HG03442 (cell line): ENCODE results near the gene PTPN3.

Experiments used
- ATAC-seq: cut with Tn5 transposase; IDR thresholded peaks from one replicate; pipeline ENCODE4 v1.9.1; 2021; ENCODE audit warnings: mild to moderate bottlenecking, moderate library complexity; ENCODE audit not compliant: unreplicated experiment

The PTPN3 gene

DNA sequence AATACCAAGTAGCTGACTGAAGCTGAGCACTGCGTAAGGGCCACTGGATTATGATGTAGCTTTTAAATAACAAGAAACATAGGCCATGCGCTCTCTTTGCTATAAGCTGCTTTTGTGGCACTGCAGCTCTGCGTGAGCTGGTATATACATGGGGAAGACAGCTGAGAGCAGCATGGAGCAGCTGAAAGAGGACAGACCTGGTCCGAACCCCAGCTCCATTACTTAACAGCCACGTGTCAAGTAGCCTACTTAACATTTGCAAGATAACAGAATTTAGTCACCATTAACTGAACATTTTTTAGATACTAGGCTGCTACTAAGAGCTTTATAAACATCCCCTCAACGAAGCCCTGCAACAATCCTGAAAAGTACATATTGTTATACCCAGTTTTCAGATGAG lies 69.3 kb downstream of the PTPN3 start:
- no peak for ATAC-seq

DNA sequence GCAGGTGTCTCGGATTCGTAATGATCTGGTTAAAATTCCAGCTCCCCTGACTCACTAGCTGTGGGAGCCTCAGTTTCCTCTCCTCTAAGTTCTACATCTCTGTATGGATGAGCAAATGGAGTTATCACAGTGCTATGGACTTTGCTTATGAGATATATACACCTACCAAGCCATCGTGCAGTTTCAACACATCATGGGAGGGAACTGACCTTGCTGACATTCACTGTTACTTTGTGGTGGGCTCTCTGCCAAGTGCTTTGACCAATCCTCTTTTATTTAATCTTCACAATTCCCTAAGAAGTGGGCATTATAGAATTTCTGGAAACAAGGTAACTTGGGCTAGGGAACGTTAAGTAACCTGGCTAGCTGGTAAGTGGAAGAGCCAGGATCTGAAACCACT lies 70.2 kb downstream of the PTPN3 start:
- no peak for ATAC-seq

- ATAC-seq, result no peak
These were observed 71.3 kb downstream of the PTPN3 start for GRCh38 chr9:109426626-109427402.

- no peak for ATAC-seq
These were observed 73.5 kb downstream of the PTPN3 start for GRCh38 chr9:109424618-109425017.

GRCh38 chr9:109423877-109424276 lies 74.2 kb downstream of the PTPN3 start:
- ATAC-seq, result no peak

GRCh38 chr9:109422641-109423040 lies 75.5 kb downstream of the PTPN3 start:
- peak; percentile 75 for ATAC-seq

GRCh38 chr9:109421026-109421970 lies 76.8 kb downstream of the PTPN3 start:
- no peak for ATAC-seq

- no peak for ATAC-seq
These were observed 78.6 kb downstream of the PTPN3 start for GRCh38 chr9:109419531-109419930.

- peak; percentile 32 for ATAC-seq
These were observed 79.3 kb downstream of the PTPN3 start for GRCh38 chr9:109418827-109419226.

DNA sequence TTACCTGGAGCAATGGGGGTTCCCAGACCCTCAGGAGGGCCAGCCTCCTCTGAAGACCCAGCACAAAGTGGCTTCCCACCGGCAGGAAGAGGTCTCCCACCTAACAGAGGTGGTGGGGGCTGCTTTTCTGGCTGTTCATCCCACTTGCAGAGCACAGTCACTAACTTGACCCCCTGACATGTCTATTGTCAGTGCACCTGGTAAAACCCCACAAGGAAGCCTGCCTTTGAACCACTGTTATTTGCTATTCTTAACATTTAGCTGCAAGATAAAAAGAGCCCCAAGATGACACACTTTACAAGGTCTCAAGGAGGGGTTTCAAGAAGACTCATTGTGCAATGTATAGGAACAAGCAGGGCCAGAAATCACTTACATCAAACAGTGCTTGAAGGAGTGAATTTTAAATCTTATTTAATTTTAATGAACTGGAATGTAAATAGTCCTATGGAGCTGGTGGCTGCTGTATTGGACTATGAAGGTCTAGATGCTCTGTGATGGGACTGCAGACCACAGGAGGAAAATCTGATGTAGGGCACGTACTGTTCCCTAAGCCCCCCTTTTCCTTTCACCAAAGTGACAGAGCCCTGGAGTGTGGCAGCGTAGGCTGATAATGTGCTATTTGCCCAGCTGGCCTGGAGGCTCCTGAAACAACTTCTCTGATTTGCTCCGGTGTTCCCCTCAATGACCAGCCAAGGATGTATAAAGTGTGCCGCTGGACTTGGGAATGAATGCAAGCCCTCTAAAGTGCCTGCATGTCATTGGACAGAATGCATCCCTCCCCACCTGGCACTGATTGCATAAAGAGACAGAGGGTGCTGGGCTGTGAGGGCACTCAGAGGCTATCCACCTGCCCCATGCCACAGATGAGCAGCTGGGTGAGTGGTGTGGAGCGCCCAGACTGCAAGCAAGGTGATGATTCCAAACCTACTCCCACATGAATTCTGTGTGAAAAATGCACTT lies 80.2 kb downstream of the PTPN3 start:
- no peak for ATAC-seq

- no peak for ATAC-seq
These were observed 81.1 kb downstream of the PTPN3 start for GRCh38 chr9:109417054-109417453.

- peak; percentile 48 for ATAC-seq
These were observed 81.9 kb downstream of the PTPN3 start for GRCh38 chr9:109416135-109416706.

DNA sequence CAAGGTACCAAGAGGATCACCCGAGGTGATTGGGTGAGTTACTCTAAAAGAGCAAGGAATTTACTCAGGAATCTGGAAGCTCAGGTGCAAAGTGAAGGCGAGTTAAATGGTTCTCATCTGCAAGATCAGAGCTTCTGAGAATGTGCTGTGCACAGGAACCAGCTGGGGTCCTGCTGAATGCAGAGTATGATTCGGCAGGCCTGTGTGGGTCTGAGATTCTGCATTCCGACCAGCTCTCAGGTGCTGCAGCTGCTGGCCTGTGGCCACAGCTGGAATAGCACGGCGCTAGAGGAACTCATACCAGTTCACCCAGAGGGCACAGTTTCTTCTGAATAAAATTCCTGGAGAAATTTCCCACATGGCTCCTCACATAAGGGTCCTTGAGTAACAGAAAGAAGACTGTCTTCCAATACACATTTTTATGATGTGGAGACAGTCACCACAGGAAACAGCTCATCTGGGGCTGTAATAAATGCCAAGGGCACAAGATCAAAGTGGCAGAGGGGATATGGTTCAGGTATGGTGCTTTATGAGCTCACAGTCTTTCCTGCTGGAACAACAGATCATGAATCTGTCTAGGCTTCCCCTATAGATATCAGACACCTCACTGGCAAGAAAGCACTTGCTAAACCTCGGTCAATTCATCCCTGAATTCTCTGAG lies 83.9 kb downstream of the PTPN3 start:
- ATAC-seq, result no peak

GRCh38 chr9:109411798-109412352 lies 86.2 kb downstream of the PTPN3 start:
- ATAC-seq, result peak; percentile 38

DNA sequence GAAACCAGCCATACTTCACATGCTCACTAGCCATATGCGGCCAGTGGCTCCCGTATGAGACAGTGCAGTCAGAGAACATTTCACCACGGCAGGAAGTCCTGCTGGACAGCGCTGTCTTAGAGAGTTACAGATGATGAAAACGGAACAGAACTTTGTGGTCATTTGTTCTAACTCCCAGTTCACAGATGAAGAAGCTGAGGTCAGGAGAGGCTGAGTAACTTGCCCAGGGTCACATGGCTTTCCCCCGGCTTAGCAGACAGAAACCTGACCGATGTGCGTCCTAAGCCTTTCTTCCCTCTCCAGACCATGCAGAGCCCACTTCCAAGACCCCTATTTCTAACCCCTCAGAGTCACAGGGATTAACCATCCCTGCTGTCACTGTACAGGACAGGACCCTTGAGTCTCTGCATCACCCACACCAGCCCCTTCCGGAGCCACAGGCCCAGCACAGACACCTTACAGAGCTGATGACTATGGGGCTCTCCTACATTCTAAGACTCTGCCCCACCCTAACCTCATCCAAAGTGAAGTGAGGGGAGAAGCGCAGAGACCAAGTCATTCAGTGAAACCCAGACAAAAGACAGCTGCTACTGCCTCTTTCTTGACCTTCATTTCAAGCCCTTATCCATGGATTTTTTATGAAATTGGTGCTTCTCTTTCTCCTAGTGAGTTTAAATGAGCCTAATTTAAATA lies 86.9 kb downstream of the PTPN3 start:
- ATAC-seq, result peak; percentile 87

DNA sequence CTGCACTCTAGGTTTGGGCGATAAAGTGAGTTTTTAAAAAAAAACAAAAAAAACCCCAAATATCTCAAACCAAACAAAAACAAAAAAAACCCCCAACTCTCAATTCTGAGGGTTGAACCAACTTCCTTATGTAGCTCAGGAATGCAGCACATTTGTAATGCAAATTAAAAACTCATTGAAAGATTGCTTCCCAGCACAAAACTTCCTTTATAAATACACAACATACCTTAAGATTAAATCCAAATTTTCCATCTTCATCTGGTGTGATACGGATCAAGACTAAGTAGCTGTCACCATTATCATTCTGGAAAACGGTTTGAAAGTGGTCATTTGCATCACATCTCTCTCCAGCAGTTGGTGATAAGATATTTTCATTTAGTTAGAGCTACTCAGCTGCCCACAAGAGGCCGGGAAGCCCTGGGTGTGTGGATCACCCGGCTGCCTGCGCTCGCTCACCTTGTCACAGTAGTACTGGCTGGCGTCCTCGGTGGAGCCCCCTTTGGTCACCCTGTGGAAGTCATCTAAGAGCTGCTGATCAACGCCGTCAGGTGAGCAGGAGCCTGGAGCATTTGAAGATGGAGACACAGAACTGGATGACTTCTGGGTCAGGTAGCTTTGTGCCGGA lies 88.2 kb downstream of the PTPN3 start:
- no peak for ATAC-seq

DNA sequence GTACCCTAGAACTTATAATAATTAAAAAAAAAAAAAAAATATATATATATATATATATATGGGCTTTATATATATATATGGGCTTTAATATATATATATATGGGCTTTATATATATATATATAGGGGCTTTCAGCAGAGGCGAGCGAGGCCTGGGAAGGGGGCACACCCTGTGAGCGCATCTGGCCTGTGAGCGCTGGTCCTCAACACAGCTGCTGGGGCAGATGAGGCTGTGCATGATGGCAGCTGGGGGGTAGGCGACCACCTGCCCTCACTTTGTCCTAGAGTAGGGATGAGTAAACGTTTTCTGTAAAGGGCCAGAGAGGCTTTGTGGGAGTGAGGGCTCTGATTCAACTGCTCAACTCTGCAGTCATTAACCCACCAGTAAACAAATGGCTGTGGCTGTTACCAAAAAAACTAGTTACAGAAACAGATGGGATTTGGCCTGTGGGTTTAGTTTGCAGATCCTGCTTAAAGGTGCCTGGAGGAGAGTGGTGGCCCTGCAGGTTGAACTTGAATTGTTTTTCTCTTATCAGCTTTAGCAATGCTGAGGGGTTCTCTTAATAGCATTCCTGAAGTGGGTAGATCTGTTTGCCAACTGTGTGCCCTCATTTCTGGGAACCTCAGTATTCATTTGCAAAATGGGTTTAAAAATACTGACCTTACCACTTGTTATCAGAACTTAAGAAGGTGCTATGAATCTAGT lies 89.2 kb downstream of the PTPN3 start:
- ATAC-seq, result no peak

DNA sequence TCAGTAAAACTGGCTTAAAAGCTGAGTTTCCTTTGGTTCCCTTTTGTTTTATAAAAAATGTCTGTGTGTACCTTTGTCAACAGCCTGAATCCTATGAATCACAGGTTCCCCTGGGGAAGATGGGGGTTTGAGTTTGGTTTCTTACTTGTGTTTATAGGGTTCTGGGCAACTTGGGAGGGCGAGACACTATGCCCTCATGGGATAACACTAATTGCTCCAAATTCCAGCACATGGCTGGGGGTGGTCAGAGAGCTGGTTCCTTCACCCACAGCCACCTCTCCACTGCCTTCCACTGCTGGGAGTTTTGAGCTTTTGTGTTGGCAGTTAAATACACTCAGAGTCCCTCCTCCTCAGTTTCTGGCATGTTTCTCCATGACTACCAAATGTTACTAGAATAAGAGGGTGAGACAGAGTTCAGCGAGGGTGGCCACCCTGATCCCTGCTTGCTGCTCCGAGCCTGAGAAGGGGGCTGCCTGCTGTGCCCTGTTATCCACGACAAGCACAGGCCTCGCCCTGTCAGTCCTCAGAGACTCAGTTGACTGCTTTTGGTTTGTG lies 94.3 kb downstream of the PTPN3 start:
- ATAC-seq, result no peak
